Neural cell (in vitro differentiated cells): ENCODE data around the gene PFKFB4.

Experiments used
- EP300 ChIP-seq: fragments of 450-650 bp; conservative IDR thresholded peaks from 2 replicates; pipeline ENCODE4 v1.6.1; 2014; ENCODE audit warnings: antibody characterized with exemption, mild to moderate bottlenecking, moderate library complexity; ENCODE audit not compliant: poor library complexity, severe bottlenecking
- EZH2 ChIP-seq: fragments of 200-600, 300-800 bp; shearing (Covaris generic), sonication (generic); IDR thresholded peaks from 2 replicates; pipeline ENCODE4 v1.6.1; 2014; ENCODE audit warnings: antibody characterized with exemption, low read length, borderline replicate concordance, mild to moderate bottlenecking; ENCODE audit not compliant: insufficient read depth, poor library complexity, severe bottlenecking
- MXI1 ChIP-seq: fragments of 450-650 bp; conservative IDR thresholded peaks from 2 replicates; pipeline ENCODE4 v1.6.1; 2014; ENCODE audit warnings: antibody characterized with exemption, mild to moderate bottlenecking; ENCODE audit not compliant: poor library complexity, severe bottlenecking
- POLR2AphosphoS5 ChIP-seq: IDR thresholded peaks from 2 replicates; pipeline ENCODE4 v1.6.1; 2012
- SMC3 ChIP-seq: fragments of 450-650 bp; conservative IDR thresholded peaks from 2 replicates; pipeline ENCODE4 v1.6.1; 2014; ENCODE audit warnings: antibody characterized with exemption, mild to moderate bottlenecking, moderate library complexity; ENCODE audit not compliant: poor library complexity
- TF ChIP-seq, protein P1 (sequence below): fragments of 450-650 bp; IDR thresholded peaks from 2 replicates; pipeline ENCODE4 v1.5.1; 2014; ENCODE audit warnings: antibody characterized with exemption, mild to moderate bottlenecking, moderate library complexity; ENCODE audit not compliant: poor library complexity, severe bottlenecking
- TF ChIP-seq, protein P2 (sequence below): IDR thresholded peaks from 2 replicates; pipeline ENCODE4 v1.6.1; 2012; ENCODE audit warnings: borderline replicate concordance

DNA sequence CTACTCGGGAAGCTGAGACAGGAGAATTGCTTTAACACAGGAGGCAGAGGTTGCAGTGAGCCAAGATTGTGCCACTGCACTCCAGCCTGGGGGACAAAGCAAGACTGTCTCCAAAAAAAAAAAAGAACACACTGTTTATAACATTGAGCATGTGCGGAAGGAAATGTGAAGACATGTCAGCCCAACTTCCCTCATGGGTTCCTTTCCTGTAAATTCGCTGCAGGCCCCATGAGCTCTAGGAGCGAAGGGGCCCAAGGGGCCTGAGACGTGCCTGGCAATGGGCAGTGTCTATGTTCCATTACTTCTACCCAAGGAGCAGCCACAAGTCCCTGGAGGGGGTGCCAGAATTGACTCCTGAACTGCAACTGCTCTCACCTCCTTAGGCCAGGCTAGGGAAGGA lies 3.2 kb downstream of the PFKFB4 start:
- TF ChIP-seq POLR2AphosphoS5 = no peak
- no peak for TF ChIP-seq EP300
- TF ChIP-seq, protein P1, sequence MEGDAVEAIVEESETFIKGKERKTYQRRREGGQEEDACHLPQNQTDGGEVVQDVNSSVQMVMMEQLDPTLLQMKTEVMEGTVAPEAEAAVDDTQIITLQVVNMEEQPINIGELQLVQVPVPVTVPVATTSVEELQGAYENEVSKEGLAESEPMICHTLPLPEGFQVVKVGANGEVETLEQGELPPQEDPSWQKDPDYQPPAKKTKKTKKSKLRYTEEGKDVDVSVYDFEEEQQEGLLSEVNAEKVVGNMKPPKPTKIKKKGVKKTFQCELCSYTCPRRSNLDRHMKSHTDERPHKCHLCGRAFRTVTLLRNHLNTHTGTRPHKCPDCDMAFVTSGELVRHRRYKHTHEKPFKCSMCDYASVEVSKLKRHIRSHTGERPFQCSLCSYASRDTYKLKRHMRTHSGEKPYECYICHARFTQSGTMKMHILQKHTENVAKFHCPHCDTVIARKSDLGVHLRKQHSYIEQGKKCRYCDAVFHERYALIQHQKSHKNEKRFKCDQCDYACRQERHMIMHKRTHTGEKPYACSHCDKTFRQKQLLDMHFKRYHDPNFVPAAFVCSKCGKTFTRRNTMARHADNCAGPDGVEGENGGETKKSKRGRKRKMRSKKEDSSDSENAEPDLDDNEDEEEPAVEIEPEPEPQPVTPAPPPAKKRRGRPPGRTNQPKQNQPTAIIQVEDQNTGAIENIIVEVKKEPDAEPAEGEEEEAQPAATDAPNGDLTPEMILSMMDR = no peak
- no peak for TF ChIP-seq EZH2
- no peak for TF ChIP-seq SMC3
- TF ChIP-seq, protein P2, sequence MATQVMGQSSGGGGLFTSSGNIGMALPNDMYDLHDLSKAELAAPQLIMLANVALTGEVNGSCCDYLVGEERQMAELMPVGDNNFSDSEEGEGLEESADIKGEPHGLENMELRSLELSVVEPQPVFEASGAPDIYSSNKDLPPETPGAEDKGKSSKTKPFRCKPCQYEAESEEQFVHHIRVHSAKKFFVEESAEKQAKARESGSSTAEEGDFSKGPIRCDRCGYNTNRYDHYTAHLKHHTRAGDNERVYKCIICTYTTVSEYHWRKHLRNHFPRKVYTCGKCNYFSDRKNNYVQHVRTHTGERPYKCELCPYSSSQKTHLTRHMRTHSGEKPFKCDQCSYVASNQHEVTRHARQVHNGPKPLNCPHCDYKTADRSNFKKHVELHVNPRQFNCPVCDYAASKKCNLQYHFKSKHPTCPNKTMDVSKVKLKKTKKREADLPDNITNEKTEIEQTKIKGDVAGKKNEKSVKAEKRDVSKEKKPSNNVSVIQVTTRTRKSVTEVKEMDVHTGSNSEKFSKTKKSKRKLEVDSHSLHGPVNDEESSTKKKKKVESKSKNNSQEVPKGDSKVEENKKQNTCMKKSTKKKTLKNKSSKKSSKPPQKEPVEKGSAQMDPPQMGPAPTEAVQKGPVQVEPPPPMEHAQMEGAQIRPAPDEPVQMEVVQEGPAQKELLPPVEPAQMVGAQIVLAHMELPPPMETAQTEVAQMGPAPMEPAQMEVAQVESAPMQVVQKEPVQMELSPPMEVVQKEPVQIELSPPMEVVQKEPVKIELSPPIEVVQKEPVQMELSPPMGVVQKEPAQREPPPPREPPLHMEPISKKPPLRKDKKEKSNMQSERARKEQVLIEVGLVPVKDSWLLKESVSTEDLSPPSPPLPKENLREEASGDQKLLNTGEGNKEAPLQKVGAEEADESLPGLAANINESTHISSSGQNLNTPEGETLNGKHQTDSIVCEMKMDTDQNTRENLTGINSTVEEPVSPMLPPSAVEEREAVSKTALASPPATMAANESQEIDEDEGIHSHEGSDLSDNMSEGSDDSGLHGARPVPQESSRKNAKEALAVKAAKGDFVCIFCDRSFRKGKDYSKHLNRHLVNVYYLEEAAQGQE = no peak
- no peak for TF ChIP-seq MXI1
